Activated CD4-positive, alpha-beta T cell treated with anti-CD3 and anti-CD28 coated beads, Interleukin-2, amount 10 ng/mL, durations not matched to agents 24 days and 14 days (primary cell): ENCODE measurements around the gene ARMH4. TPM values are rescaled to one million over a fixed set of nuclear protein-coding genes. Genes with fewer than 3 reads are reported as not detected.

Experiments used
- DNase-seq: peaks from one replicate; pipeline ENCODE4 v3.0.0; 2022
- H3K27ac Mint-ChIP-seq: one replicate; pipeline ENCODE4 v1.8.0; 2022; ENCODE audit warnings: mild to moderate bottlenecking, mixed read lengths
- H3K27me3 Mint-ChIP-seq: one replicate; pipeline ENCODE4 v1.8.0; 2022; ENCODE audit warnings: mixed read lengths
- H3K36me3 Mint-ChIP-seq: one replicate; pipeline ENCODE4 v1.8.0; 2022; ENCODE audit warnings: low read depth, mild to moderate bottlenecking, mixed read lengths
- H3K4me1 Mint-ChIP-seq: one replicate; pipeline ENCODE4 v1.8.0; 2021; ENCODE audit warnings: mixed read lengths
- H3K4me3 Mint-ChIP-seq: one replicate; pipeline ENCODE4 v1.8.0; 2022; ENCODE audit warnings: mild to moderate bottlenecking, moderate library complexity, mixed read lengths
- H3K9me3 Mint-ChIP-seq: one replicate; pipeline ENCODE4 v1.8.0; 2021; ENCODE audit warnings: mixed read lengths
- intact Hi-C: fragments of 100-400 bp; cut with micrococcal nuclease; formaldehyde crosslinking; loops from one replicate; pipeline ENCODE4 v1.15.1; 2023
- total RNA-seq: library from RNA; stranded (reverse); gene quantifications from 2 replicates; pipeline ENCODE4 v1.2.3, GENCODE V29; 2022

ARMH4 gene
- total RNA-seq, 1 donor from 2014 or later, result not detected

- intact Hi-C loops, result no loop called here
- Mint-ChIP-seq H3K27ac (no peak overlapping the region), H3K36me3 (no peaks in the 10 kb centered on the region), H3K9me3 (no peaks in the 10 kb centered on the region), H3K4me1 (no peaks in the 10 kb centered on the region), H3K4me3 (no peak overlapping the region), H3K27me3 (no peaks in the 10 kb centered on the region)
- DNase-seq, result no peak
Observed at GRCh38 chr14:57970594-57970993, 181.4 kb downstream of the ARMH4 start.

DNA sequence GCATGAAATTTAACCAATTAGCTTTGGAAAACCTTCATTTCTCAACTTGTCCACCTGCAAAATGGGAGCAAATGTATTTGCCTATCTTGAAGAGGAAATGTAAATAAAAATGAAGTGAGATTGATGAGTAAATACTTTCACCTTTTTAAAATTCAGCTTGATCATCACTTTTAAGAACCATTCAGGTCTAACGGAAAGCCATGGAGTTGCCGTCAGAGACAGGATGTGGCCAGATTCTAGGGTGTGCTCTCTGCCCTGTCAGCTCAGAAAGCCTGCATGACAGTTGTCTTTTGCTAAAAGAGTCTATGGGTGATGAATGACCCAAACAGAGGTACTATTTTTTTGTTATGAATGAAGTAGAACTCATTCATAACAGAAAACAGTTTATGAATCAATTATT, 181.8 kb downstream of the ARMH4 start:
- H3K4me1 Mint-ChIP-seq, result no peaks in the 10 kb centered on the region
- DNase-seq, result no peak
- H3K27ac Mint-ChIP-seq, result no peak overlapping the region
- H3K36me3 Mint-ChIP-seq, result no peaks in the 10 kb centered on the region
- no peaks in the 10 kb centered on the region for H3K27me3 Mint-ChIP-seq
- no peaks in the 10 kb centered on the region for H3K9me3 Mint-ChIP-seq
- no peak overlapping the region for H3K4me3 Mint-ChIP-seq
- intact Hi-C loops, result no loop called here

- no peak overlapping the region for H3K27ac Mint-ChIP-seq
- no peaks in the 10 kb centered on the region for H3K9me3 Mint-ChIP-seq
- no peaks in the 10 kb centered on the region for H3K4me1 Mint-ChIP-seq
- H3K4me3 Mint-ChIP-seq, result no peak overlapping the region
- H3K27me3 Mint-ChIP-seq, result no peaks in the 10 kb centered on the region
- intact Hi-C loops, result no loop called here
- H3K36me3 Mint-ChIP-seq, result no peaks in the 10 kb centered on the region
- DNase-seq, result no peak
Observed at GRCh38 chr14:57963071-57963470, 188.9 kb downstream of the ARMH4 start.

GRCh38 chr14:57962325-57963035, 189.5 kb downstream of the ARMH4 start:
- Mint-ChIP-seq H3K9me3 (no peaks in the 10 kb centered on the region), H3K27ac (no peak overlapping the region), H3K4me3 (no peak overlapping the region), H3K36me3 (no peaks in the 10 kb centered on the region), H3K27me3 (no peaks in the 10 kb centered on the region), H3K4me1 (no peaks in the 10 kb centered on the region)
- intact Hi-C loops, result no loop called here
- DNase-seq, result no peak

GRCh38 chr14:57961786-57962060, 190.3 kb downstream of the ARMH4 start:
- no peaks in the 10 kb centered on the region for H3K9me3 Mint-ChIP-seq
- H3K36me3 Mint-ChIP-seq, result no peaks in the 10 kb centered on the region
- intact Hi-C loops, result no loop called here
- no peak for DNase-seq
- no peak overlapping the region for H3K27ac Mint-ChIP-seq
- H3K4me3 Mint-ChIP-seq, result no peak overlapping the region
- no peaks in the 10 kb centered on the region for H3K27me3 Mint-ChIP-seq
- H3K4me1 Mint-ChIP-seq, result no peaks in the 10 kb centered on the region

DNA sequence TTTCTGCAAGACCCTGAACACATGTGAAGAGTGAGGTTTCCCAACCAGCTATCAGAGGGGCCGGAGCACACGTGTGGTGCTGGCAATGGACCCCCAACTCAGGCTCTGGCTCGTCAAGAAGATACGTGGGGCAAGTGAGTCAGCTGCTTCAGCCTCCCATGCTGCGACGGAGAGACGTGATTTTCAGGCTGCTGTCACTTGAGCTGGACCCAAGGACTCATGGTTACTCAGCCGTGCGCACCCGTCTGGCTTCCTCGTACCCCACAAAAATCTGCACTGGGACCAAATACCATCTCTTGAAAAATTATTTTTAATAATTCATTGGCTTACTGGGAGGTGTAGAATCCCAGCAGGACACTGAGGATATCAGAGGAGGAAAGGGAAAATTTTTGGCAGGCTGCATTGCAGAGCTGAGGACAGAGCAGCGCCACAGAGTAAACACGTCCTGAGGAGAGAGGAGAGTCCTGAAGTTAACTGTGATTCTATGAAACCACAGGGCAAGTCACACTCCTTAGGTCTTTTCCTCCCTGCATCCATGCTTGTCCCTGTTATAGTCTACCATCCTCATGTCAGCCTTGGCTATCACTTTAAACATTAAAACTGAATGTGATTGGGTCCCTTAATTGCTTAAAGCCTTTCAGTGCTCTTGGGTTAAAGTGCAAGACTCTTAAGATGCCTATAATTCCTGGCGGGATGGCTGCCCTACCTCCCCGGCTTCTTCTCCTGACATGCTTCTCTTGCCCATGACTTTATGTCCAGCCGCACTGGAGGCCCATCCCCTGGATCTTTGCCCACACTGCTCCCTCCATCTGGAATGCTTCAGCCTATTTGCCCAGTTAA, 190.8 kb downstream of the ARMH4 start:
- Mint-ChIP-seq H3K4me1 (no peaks in the 10 kb centered on the region), H3K27ac (no peak overlapping the region), H3K27me3 (no peaks in the 10 kb centered on the region), H3K4me3 (no peak overlapping the region), H3K36me3 (no peaks in the 10 kb centered on the region), H3K9me3 (no peaks in the 10 kb centered on the region)
- no peak for DNase-seq
- intact Hi-C loops, result no loop called here

DNA sequence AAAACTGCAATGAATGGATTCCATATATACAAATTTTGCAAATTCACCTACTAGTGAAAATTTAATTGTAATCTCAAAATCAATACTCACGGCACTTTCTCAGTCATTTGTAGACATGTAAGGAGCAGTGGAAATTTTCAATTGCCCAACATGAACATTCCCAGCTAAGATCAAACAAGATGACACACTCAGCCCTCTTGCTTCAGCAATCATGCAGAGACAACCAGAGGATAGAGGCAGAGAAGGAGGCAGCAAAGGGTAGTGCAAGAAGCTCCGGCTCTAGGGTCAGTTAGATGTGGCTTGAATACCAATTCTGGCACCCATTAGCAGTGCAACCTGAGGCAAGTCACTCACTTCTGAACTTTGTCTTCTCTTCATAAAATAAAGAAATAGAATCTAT, 194.6 kb downstream of the ARMH4 start:
- H3K27ac Mint-ChIP-seq, result no peak overlapping the region
- no peaks in the 10 kb centered on the region for H3K27me3 Mint-ChIP-seq
- H3K36me3 Mint-ChIP-seq, result no peaks in the 10 kb centered on the region
- no peaks in the 10 kb centered on the region for H3K4me1 Mint-ChIP-seq
- DNase-seq, result no peak
- peaks cover 10% of the 10 kb centered on the region for H3K9me3 Mint-ChIP-seq
- intact Hi-C loops, result no loop called here
- no peak overlapping the region for H3K4me3 Mint-ChIP-seq

Other genes with a start within 250 kb of the ARMH4 start
- gene ACTR10, start 47.9 kb upstream of the ARMH4 start, total RNA-seq, result 38.7 and 40.5 TPM in 2 replicates
- 474 and 479 TPM in 2 replicates for gene PSMA3, start 92.6 kb upstream of the ARMH4 start, total RNA-seq
- 18.7 and 20.3 TPM in 2 replicates for gene ARID4A, start 146.3 kb upstream of the ARMH4 start, total RNA-seq
- not detected in 2 replicates for gene TOMM20L, start 243.7 kb upstream of the ARMH4 start, total RNA-seq